Measurements from ENCODE around the gene PPP2R2C. TPM values are rescaled to one million over a fixed set of nuclear protein-coding genes. Genes with fewer than 3 reads are reported as not detected.

PPP2R2C gene
- total RNA-seq, 1 experiment from 2014 or later: 9.5 TPM

- H4K20me1 ChIP-seq (ENCODE audit: low read length): no peaks in the 10 kb centered on the region
- no peaks in the 10 kb centered on the region for H3F3A ChIP-seq (ENCODE audit: low read length, unreplicated experiment)
- peak overlapping the region; percentile 86 for H3K4me2 ChIP-seq (ENCODE audit: low read length)
- H3K79me2 ChIP-seq (ENCODE audit: low read length): peaks cover 16% of the 10 kb centered on the region
- no peaks in the 10 kb centered on the region for H3K36me3 ChIP-seq (ENCODE audit: low read depth, low read length)
- H3K27me3 ChIP-seq (ENCODE audit: low read length): no peaks in the 10 kb centered on the region
- DNase-seq: no peak
- POLR2A ChIA-PET (ENCODE audit: unreplicated experiment): interaction anchor here (0.6 kb wide), 1 partner anchor 138 kb away, joined by 3 read pairs; no protein-coding TSS in a partner anchor
- H3K9me2 ChIP-seq (replicated peaks; ENCODE audit: low read length): no peaks in the 10 kb centered on the region
- H3K27ac ChIP-seq (ENCODE audit: low read length): peak overlapping the region; percentile 56
- intact Hi-C loops (cut with micrococcal nuclease): no loop called here
- H3K4me1 ChIP-seq (ENCODE audit: insufficient read depth, low read length): peaks cover 6% of the 10 kb centered on the region; the same call in 1 of the 2 replicates
- no peaks in the 10 kb centered on the region for H3K9me3 ChIP-seq (ENCODE audit: low read length)
- BruUV-seq (replicated peaks): no TSS peak
- H2AFZ ChIP-seq (ENCODE audit: low read length): peak overlapping the region; percentile 52
- H3K4me3 ChIP-seq (ENCODE audit: low read length): peak overlapping the region; percentile 78
- CTCF ChIA-PET: no interaction called here
- ATAC-seq: no peak
- peak overlapping the region; percentile 41 for H3K9ac ChIP-seq (ENCODE audit: low read length)
- TF ChIP-seq EZH2 (IDR thresholded peaks at IDR 0.05; ENCODE audit: low read length, unreplicated experiment) (no peak), EZH2phosphoT487 (IDR thresholded peaks at IDR 0.05; ENCODE audit: borderline replicate concordance, low read length) (no peak)
- TF ChIP-seq, protein P1, sequence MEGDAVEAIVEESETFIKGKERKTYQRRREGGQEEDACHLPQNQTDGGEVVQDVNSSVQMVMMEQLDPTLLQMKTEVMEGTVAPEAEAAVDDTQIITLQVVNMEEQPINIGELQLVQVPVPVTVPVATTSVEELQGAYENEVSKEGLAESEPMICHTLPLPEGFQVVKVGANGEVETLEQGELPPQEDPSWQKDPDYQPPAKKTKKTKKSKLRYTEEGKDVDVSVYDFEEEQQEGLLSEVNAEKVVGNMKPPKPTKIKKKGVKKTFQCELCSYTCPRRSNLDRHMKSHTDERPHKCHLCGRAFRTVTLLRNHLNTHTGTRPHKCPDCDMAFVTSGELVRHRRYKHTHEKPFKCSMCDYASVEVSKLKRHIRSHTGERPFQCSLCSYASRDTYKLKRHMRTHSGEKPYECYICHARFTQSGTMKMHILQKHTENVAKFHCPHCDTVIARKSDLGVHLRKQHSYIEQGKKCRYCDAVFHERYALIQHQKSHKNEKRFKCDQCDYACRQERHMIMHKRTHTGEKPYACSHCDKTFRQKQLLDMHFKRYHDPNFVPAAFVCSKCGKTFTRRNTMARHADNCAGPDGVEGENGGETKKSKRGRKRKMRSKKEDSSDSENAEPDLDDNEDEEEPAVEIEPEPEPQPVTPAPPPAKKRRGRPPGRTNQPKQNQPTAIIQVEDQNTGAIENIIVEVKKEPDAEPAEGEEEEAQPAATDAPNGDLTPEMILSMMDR (conservative IDR thresholded peaks at IDR 0.05; ENCODE audit: low read depth, low read length): no peak
Measured at GRCh38 chr4:6469898-6470501, 2.4 kb downstream of the PPP2R2C start.

DNA sequence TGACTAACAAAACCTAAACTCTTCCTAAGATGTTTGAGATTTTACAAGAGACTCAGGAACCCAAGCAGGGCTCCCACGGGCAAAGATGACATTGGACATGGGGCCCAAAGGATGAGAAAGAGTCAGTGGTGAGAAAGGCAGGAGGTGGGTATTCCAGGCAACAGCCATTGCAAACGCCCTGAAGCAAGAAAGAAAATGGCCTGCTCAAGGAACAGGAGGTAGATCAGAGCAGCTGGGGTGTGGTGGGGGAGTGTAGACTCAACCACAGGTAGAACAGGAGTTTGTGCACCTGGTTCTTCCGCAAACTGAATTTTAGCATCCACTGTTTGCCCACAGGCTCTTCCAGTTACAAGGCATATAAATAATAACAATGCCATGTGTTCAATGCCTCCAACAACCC lies 3.3 kb downstream of the PPP2R2C start:
- no peak for ATAC-seq
- intact Hi-C loops (cut with micrococcal nuclease): no loop called here
- no peak overlapping the region for H3K9ac ChIP-seq (ENCODE audit: low read length)
- no peaks in the 10 kb centered on the region for H3K27me3 ChIP-seq (ENCODE audit: low read length)
- H3K9me3 ChIP-seq (ENCODE audit: low read length): no peaks in the 10 kb centered on the region
- no peaks in the 10 kb centered on the region for H3K9me2 ChIP-seq (replicated peaks; ENCODE audit: low read length)
- POLR2A ChIA-PET (ENCODE audit: unreplicated experiment): interaction anchor here (0.6 kb wide), 1 partner anchor 137 kb away, joined by 3 read pairs; no protein-coding TSS in a partner anchor
- no TSS peak for BruUV-seq (replicated peaks)
- no peaks in the 10 kb centered on the region for H3F3A ChIP-seq (ENCODE audit: low read length, unreplicated experiment)
- H3K27ac ChIP-seq (ENCODE audit: low read length): no peak overlapping the region
- peaks cover 11% of the 10 kb centered on the region for H3K4me1 ChIP-seq (ENCODE audit: insufficient read depth, low read length)
- no peaks in the 10 kb centered on the region for H3K36me3 ChIP-seq (ENCODE audit: low read depth, low read length)
- no peak overlapping the region for H2AFZ ChIP-seq (ENCODE audit: low read length)
- no peak for DNase-seq
- CTCF ChIA-PET: no interaction called here
- TF ChIP-seq EZH2 (IDR thresholded peaks at IDR 0.05; ENCODE audit: low read length, unreplicated experiment) (no peak), EZH2phosphoT487 (IDR thresholded peaks at IDR 0.05; ENCODE audit: borderline replicate concordance, low read length) (no peak)
- TF ChIP-seq, protein P1 (conservative IDR thresholded peaks at IDR 0.05; ENCODE audit: low read depth, low read length): no peak
- H4K20me1 ChIP-seq (ENCODE audit: low read length): no peaks in the 10 kb centered on the region
- H3K4me2 ChIP-seq (ENCODE audit: low read length): no peak overlapping the region
- peaks cover 16% of the 10 kb centered on the region for H3K79me2 ChIP-seq (ENCODE audit: low read length)
- no peak overlapping the region for H3K4me3 ChIP-seq (ENCODE audit: low read length)

- DNase-seq: no peak
Measured at GRCh38 chr4:6468376-6468775, 4.0 kb downstream of the PPP2R2C start.

More at GRCh38 chr4:6468376-6468775, 4.0 kb downstream of the PPP2R2C start:
- no peak overlapping the region for H3K27ac ChIP-seq (ENCODE audit: low read length)
- H3K27me3 ChIP-seq (ENCODE audit: low read length): no peaks in the 10 kb centered on the region
- H3K9ac ChIP-seq (ENCODE audit: low read length): no peak overlapping the region
- no peaks in the 10 kb centered on the region for H3K36me3 ChIP-seq (ENCODE audit: low read depth, low read length)
- H4K20me1 ChIP-seq (ENCODE audit: low read length): no peaks in the 10 kb centered on the region
- no peaks in the 10 kb centered on the region for H3F3A ChIP-seq (ENCODE audit: low read length, unreplicated experiment)
- POLR2A ChIA-PET (ENCODE audit: unreplicated experiment): no interaction called here
- no peak for ATAC-seq
- peaks cover 16% of the 10 kb centered on the region for H3K79me2 ChIP-seq (ENCODE audit: low read length)
- H3K4me3 ChIP-seq (ENCODE audit: low read length): no peak overlapping the region
- H3K4me2 ChIP-seq (ENCODE audit: low read length): no peak overlapping the region
- peaks cover 12% of the 10 kb centered on the region for H3K4me1 ChIP-seq (ENCODE audit: insufficient read depth, low read length)
- H3K9me3 ChIP-seq (ENCODE audit: low read length): no peaks in the 10 kb centered on the region
- CTCF ChIA-PET: no interaction called here
- TF ChIP-seq, protein P1 (conservative IDR thresholded peaks at IDR 0.05; ENCODE audit: low read depth, low read length): no peak
- TF ChIP-seq EZH2phosphoT487 (IDR thresholded peaks at IDR 0.05; ENCODE audit: borderline replicate concordance, low read length): no peak
- TF ChIP-seq EZH2 (IDR thresholded peaks at IDR 0.05; ENCODE audit: low read length, unreplicated experiment): no peak
- BruUV-seq (replicated peaks): no TSS peak
- intact Hi-C loops (cut with micrococcal nuclease): no loop called here
- H3K9me2 ChIP-seq (replicated peaks; ENCODE audit: low read length): no peaks in the 10 kb centered on the region
- no peak overlapping the region for H2AFZ ChIP-seq (ENCODE audit: low read length)

All from PC-3 (cell line).